Aorta (tissue), 5 donors: ENCODE measurements around the gene BTBD10. TPM values are rescaled to one million over a fixed set of nuclear protein-coding genes. Genes with fewer than 3 reads are reported as not detected.

Experiments
- ATAC-seq: fragments of 200-7000 bp; cut with Tn5 transposase; one replicate; pipeline ENCODE4 v1.9.1; 2022; ENCODE audit warnings: moderate library complexity; ENCODE audit not compliant: low FRiP score
- DNase-seq, 2 donors: peaks; one replicate each; pipeline ENCODE4 v3.0.0-alpha.2; 2020
- H3K27ac ChIP-seq, 2 donors: one replicate each; pipeline ENCODE4 v1.5.1; 2013; ENCODE audit warnings: low read length in 2 of 2, mild to moderate bottlenecking in 2 of 2, moderate library complexity in 2 of 2, control low read depth in 1 of 2, inconsistent platforms in 1 of 2, low read depth in 1 of 2
- H3K27me3 ChIP-seq, 2 donors: one replicate each; pipeline ENCODE4 v1.6.1; 2013; ENCODE audit warnings: control low read depth in 1 of 2, low read length in 1 of 2, mild to moderate bottlenecking in 1 of 2, moderate library complexity in 1 of 2; ENCODE audit not compliant: insufficient read depth in 2 of 2, control insufficient read depth in 1 of 2
- H3K36me3 ChIP-seq, 2 donors: one replicate each; pipeline ENCODE4 v1.6.1; 2013; ENCODE audit warnings: control low read depth in 1 of 2, low read length in 1 of 2, mild to moderate bottlenecking in 1 of 2; ENCODE audit not compliant: insufficient read depth in 2 of 2, control insufficient read depth in 1 of 2
- H3K4me1 ChIP-seq, 2 donors: one replicate each; pipeline ENCODE4 v1.6.1; 2013; ENCODE audit warnings: low read length in 2 of 2, control low read depth in 1 of 2, mild to moderate bottlenecking in 1 of 2, moderate library complexity in 1 of 2; ENCODE audit not compliant: insufficient read depth in 2 of 2, control insufficient read depth in 1 of 2
- H3K4me3 ChIP-seq, 2 donors: one replicate each; pipeline ENCODE4 v1.5.1; 2013; ENCODE audit warnings: low read length in 2 of 2, control low read depth in 1 of 2, mild to moderate bottlenecking in 1 of 2
- H3K9me3 ChIP-seq: one replicate; pipeline ENCODE4 v1.6.1; 2013; ENCODE audit warnings: mild to moderate bottlenecking, low read length; ENCODE audit not compliant: control insufficient read depth
- WGBS, 2 donors: extraction: QIAGEN DNeasy Blood & Tissue Kit; methylation state at CpG; one replicate each; pipeline ENCODE4 v1.1.7; 2013; 5-methylcytosine and 5-hydroxymethylcytosine counted together
- intact Hi-C, 2 donors: fragments of 100-400 bp; cut with DNase I; formaldehyde crosslinking; loops; one replicate each; pipeline versions ENCODE4 v1.14.2 to v1.15.0; 2022
- polyA plus RNA-seq, 2 donors: library from polyadenylated mRNA; stranded (reverse); fragments of 200-250 nt; gene quantifications; one replicate each; pipeline ENCODE4 v1.2.3, GENCODE V29; 2013
- total RNA-seq, 2 donors: library from RNA; stranded (reverse); fragmentation: NEBNext Ultra II Directional; extraction: Animal tissue kit (Norgen Biotek cat#: 25700); gene quantifications; one replicate each; pipeline ENCODE4 v1.2.1, GENCODE V29; 2021
- donor health status: healthy with polysubstance abuse.
- donor health status: Bipolar disorder and iron deficiency.
- donor health status: DM: no; HTN: no; CAD: no.
- donor health status: DM: no; HTN: no; CAD: no.
- donor health status: DM: yes; HTN: yes; CAD: no.

Gene BTBD10
- total and polyA plus RNA-seq, 4 donors: 19.2 to 35.3 (median 29.9) TPM

DNA sequence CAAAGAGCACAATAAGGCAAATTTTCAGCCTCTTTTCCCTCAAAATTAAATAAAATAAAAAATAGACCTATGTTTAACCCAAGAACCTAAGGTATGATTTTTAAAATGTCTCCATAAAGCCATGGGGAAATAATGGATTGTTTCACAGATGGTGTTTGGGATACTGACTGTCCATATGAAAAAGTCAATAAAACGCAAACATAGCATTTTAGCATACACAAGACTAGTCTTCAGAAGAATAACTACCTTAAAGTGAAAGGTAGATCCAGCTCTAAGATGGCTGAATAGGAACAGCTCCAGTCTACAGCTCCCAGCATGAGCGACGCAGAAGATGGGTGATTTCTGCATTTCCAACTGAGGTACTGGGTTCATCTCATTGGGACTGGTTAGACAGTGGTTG is 16.7 kb upstream of the BTBD10 start:
- Histone ChIP-seq H3K27me3 (peaks cover 0 to 3% of the 10 kb centered on the region in 2 donors), H3K4me1 (no peaks in the 10 kb centered on the region), H3K27ac (no peak overlapping the region), H3K4me3 (no peak overlapping the region), H3K9me3 (no peaks in the 10 kb centered on the region), H3K36me3 (no peaks in the 10 kb centered on the region)
- intact Hi-C loops: no loop called here
- 94% methylated on average over 3 of the region's 3 CpGs for WGBS, 2 donors
- ATAC-seq (no peak), DNase-seq (no peak)

DNA sequence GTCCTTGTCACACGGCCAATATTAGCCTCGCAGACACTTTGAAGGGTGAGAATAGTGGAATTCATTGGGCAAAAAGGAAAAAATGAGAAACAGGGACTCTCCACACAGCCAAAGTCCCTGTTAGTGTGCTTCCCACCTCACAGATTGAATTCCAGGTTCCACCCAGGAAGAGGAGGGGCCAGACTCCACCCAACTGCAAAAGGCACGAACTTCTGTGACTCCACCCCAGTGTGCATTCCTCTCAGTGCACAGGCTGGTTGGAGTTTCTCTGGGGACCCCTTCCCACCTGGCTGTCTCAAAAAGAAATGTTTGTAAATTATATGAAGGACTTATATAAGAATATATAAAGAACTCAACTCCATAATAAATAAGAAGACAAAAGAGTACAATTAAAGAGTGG is 12.1 kb upstream of the BTBD10 start:
- peaks cover 0 to 4% of the 10 kb centered on the region in 2 donors for H3K27me3 ChIP-seq
- H3K36me3 ChIP-seq: no peaks in the 10 kb centered on the region
- no peak for ATAC-seq
- no peak for DNase-seq
- H3K9me3 ChIP-seq: no peaks in the 10 kb centered on the region
- no peak overlapping the region for H3K27ac ChIP-seq
- H3K4me3 ChIP-seq: no peak overlapping the region
- 71 to 72% methylated on average over 3 of the region's 3 CpGs for WGBS, 2 donors
- H3K4me1 ChIP-seq: no peaks in the 10 kb centered on the region
- intact Hi-C loops: no loop called here

DNA sequence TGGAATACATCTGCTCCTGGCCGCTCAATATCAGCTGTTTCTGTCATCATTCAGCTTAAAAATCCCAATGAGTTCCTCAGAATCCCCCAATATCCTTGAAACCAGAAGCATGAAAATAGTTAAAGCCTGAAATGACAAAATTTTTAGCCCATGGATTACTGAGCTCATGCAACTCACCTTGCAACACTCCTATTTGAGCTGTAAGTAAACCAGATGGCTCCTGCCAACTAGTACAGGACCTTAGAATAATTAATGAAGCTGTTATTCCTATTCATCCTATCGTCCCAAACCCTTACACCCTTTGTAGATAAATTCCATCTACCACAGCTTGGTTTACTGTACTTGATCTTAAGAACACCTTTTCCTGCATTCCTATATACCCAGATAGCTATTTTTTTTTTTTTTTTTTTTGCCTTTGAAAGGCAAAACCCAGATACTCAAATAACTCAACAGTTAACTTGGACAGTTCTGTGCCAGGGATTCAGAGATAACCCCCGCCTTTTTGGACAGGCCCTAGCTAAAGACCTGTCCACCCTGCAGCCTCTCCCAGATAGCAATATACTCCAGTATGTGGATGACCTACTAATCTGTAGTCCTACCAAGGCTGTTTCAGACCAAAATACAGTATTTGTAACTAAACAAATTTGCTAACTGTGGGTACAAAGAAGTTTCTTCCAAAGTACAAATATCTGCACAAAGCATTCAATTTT is 10.1 kb upstream of the BTBD10 start:
- ATAC-seq: no peak
- 75 to 81% methylated on average over 3 of the region's 3 CpGs for WGBS, 2 donors

DNA sequence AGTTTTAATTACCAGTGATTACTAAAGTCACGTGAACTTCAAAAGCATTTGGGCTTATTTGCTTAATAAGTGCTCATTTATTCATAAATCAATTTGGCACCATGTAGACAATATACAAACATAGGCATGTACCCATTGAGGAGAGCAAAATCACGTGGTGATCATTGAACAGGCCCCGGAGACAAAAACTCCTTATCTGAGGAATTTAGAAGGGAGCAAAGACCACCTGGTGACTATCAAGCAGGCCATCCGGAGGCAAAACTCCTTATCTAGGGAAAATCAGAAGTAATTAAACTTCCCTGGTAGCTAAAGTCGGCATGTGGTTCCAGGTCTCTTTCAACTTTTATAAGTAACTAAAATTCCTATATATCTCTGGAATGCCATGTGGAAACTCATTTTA is 5.7 kb upstream of the BTBD10 start:
- Histone ChIP-seq H3K36me3 (no peaks in the 10 kb centered on the region), H3K27ac (no peak overlapping the region), H3K27me3 (peaks cover 0 to 2% of the 10 kb centered on the region in 2 donors), H3K4me1 (no peaks in the 10 kb centered on the region), H3K4me3 (no peak overlapping the region), H3K9me3 (peaks cover 2% of the 10 kb centered on the region)
- ATAC-seq (no peak), DNase-seq (no peak)
- WGBS, 2 donors: 75 to 76% methylated on average over 5 of the region's 5 CpGs
- intact Hi-C loops: loop anchor here in 1 of 2 donors (10.0 kb wide), 1 partner anchor 196 kb away; the partner anchor contains the start of gene FAR1

More for the DNA sequence above, 10.1 kb upstream of the BTBD10 start:
- Histone ChIP-seq H3K27me3 (peaks cover 0 to 2% of the 10 kb centered on the region in 2 donors), H3K36me3 (no peaks in the 10 kb centered on the region), H3K4me1 (no peaks in the 10 kb centered on the region), H3K4me3 (no peak overlapping the region), H3K9me3 (no peaks in the 10 kb centered on the region), H3K27ac (no peak overlapping the region)
- intact Hi-C loops: no loop called here
- no peak for DNase-seq

DNA sequence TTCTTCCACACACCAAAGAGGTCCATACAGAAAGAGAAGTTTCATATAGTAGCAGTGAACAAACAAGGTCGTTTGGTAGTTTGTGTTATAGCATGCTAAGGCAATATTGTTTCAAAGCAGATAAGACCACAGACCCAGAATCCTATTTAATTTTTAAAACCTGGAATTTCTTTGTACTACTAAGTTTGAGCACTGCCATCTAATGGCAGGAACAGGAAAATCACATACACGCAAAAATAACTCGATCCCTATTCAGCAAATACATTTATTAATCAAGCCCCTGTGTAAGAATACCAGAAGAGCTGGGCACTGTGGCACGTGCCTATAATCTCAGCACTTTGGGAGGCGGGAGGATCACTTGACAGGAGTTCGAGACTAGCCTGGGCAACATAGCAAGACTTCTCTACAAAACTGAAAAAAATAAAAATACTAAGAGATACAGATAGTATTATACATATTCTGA is 2.9 kb upstream of the BTBD10 start:
- DNase-seq (no peak), ATAC-seq (no peak)
- intact Hi-C loops: loop anchor here in 1 of 2 donors (10.0 kb wide), 1 partner anchor 199 kb away; the partner anchor contains the start of gene FAR1
- H3K36me3 ChIP-seq: no peaks in the 10 kb centered on the region
- WGBS, 2 donors: 4% methylated on average over 6 of the region's 6 CpGs
- peaks cover 2% of the 10 kb centered on the region for H3K9me3 ChIP-seq
- no peak overlapping the region for H3K4me3 ChIP-seq
- no peak overlapping the region for H3K27ac ChIP-seq
- H3K27me3 ChIP-seq: no peaks in the 10 kb centered on the region
- peaks cover 0 to 4% of the 10 kb centered on the region in 2 donors for H3K4me1 ChIP-seq

DNA sequence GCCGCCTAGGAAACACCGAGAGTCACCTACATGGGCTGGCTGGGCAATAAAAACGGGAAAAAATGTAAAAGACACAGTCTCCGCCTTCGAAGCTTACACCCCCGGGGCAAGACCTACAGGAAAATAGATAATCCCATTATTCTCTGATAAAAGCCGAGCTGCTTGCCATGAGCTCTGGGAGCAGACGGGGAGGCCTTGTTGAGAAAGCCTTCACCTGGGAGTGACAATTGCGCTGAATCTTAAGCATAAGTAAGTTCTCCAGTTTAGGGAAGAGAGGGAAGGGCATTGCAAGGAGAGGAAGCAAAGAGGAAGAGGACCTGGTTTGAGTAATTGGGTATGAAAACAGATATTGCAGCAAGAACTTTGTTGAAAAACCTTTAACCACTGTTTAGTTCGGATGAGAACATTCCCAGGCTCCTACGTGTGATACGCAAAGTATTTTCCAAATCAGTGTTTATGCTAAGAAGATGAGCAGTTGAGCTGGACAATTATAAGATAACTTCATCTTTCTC is 813 bp upstream of the BTBD10 start:
- no peaks in the 10 kb centered on the region for H3K36me3 ChIP-seq
- no peak overlapping the region for H3K27ac ChIP-seq
- WGBS, 2 donors: 27 to 29% methylated on average over 12 of the region's 12 CpGs
- no peak for DNase-seq
- H3K9me3 ChIP-seq: peaks cover 2% of the 10 kb centered on the region
- no peaks in the 10 kb centered on the region for H3K27me3 ChIP-seq
- no peak for ATAC-seq
- intact Hi-C loops: loop anchor here in 1 of 2 donors (2.0 to 10.0 kb wide), 4 partner anchors 82 to 201 kb away; partner anchors contain the start of genes BMAL1 and FAR1
- peak overlapping the region; percentile 42 to 60 for H3K4me3 ChIP-seq
- H3K4me1 ChIP-seq: peaks cover 0 to 4% of the 10 kb centered on the region in 2 donors

DNA sequence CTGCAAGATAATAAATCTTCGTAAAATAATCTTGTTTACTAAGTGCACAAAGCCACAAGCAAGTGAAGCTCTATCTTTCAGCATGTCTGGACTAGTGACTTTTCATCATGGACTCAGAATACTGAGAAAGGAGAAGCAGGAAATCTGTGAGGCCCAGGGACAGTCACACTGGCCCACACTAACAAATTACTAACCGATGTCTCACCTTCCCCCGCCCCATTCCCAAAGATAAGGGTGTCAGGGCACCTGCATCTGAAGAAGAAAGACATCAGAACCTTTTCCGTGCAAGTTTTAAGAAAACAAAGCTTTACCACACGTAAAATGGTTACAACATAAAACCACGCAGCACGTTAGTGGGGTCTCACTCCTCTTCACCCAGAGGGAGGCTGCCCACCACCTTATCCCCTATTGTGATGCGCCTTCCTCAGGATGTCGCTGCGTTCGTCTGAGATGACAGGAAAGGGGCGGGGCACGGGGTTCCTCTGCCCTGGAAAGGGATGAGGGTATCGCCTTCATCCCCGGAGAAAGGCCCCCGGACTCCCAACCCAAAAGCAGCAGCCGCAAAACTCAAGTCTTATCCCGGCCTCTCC is 616 bp downstream of the BTBD10 start:
- peak; percentile 58 for ATAC-seq
- DNase-seq: peak in 1 of 2 donors; percentile 67
- Histone ChIP-seq H3K4me1 (peaks cover 0 to 4% of the 10 kb centered on the region in 2 donors), H3K27me3 (no peaks in the 10 kb centered on the region), H3K9me3 (no peaks in the 10 kb centered on the region), H3K27ac (peak overlapping the region; percentile 47 to 60), H3K36me3 (no peaks in the 10 kb centered on the region), H3K4me3 (peak overlapping the region; percentile 69 to 86)
- WGBS, 2 donors: 1 to 3% methylated on average over 18 of the region's 18 CpGs
- intact Hi-C loops: loop anchor here in 1 of 2 donors (2.0 to 10.0 kb wide), 4 partner anchors 80 to 202 kb away; partner anchors contain the start of genes BMAL1 and FAR1

DNA sequence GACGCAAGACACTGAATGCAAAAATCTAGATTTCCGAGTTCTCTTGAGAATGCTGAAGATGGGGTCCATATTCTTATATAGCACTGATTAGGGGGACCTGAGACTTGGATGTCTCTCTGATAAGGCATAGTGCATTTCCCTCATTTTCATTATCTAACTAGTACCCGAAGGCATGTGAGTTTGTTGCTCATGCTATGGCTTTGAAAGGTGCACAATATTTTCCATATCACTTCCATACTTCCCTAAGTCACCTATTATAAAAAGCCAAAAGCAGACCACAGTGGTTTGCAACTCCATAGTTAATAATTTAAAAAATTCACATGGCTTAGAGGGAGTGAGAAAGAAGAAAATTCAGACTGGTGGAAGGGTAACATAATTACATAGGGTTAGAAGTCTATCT is 1.7 kb downstream of the BTBD10 start:
- H3K27ac ChIP-seq: no peak overlapping the region
- H3K36me3 ChIP-seq: no peaks in the 10 kb centered on the region
- no peak overlapping the region for H3K4me3 ChIP-seq
- intact Hi-C loops: loop anchor here in 1 of 2 donors (5.0 to 10.0 kb wide), 3 partner anchors 79 to 204 kb away; partner anchors contain the start of gene FAR1
- WGBS, 2 donors: 82 to 86% methylated on average over 3 of the region's 3 CpGs
- DNase-seq (no peak), ATAC-seq (no peak)
- no peaks in the 10 kb centered on the region for H3K27me3 ChIP-seq
- H3K9me3 ChIP-seq: no peaks in the 10 kb centered on the region
- H3K4me1 ChIP-seq: peaks cover 0 to 4% of the 10 kb centered on the region in 2 donors
